Fibroblast of pulmonary artery (primary cell): ENCODE data around the gene PTPRF.

Experiments
- DNase-seq: peaks from one replicate; pipeline ENCODE4 v3.0.0-alpha.2; 2010; ENCODE audit warnings: low read depth
- H3K4me3 ChIP-seq: replicated peaks from 2 replicates; pipeline ENCODE4 v1.5.1; 2011; ENCODE audit warnings: low read depth, mild to moderate bottlenecking, control low read depth, low read length, moderate library complexity
- CTCF ChIP-seq: IDR thresholded peaks from 2 replicates; pipeline ENCODE4 v1.5.1; 2011; ENCODE audit warnings: mild to moderate bottlenecking, control low read depth, low read length, inconsistent platforms; ENCODE audit errors: missing control alignments

The PTPRF gene

GRCh38 chr1:43551396-43551888, 20.8 kb downstream of the PTPRF start:
- no peak for DNase-seq
- no peak overlapping the region for H3K4me3 ChIP-seq
- no peak for TF ChIP-seq CTCF

GRCh38 chr1:43552059-43552742, 21.5 kb downstream of the PTPRF start:
- no peak for DNase-seq
- TF ChIP-seq CTCF, result no peak
- no peak overlapping the region for H3K4me3 ChIP-seq

GRCh38 chr1:43552813-43553212, 22.1 kb downstream of the PTPRF start:
- peak; percentile 52 for DNase-seq
- TF ChIP-seq CTCF, result no peak
- H3K4me3 ChIP-seq, result no peak overlapping the region

GRCh38 chr1:43554444-43554992, 23.8 kb downstream of the PTPRF start:
- DNase-seq, result peak; percentile 60
- H3K4me3 ChIP-seq, result no peak overlapping the region
- peak; percentile 69 for TF ChIP-seq CTCF

- no peak for TF ChIP-seq CTCF
- no peak for DNase-seq
- H3K4me3 ChIP-seq, result no peak overlapping the region
Measured at GRCh38 chr1:43556782-43557181, 26.1 kb downstream of the PTPRF start.

- TF ChIP-seq CTCF, result no peak
- H3K4me3 ChIP-seq, result no peak overlapping the region
- no peak for DNase-seq
Measured at GRCh38 chr1:43557744-43558245, 27.1 kb downstream of the PTPRF start.

GRCh38 chr1:43558346-43558841, 27.7 kb downstream of the PTPRF start:
- peak; percentile 22 for DNase-seq
- no peak overlapping the region for H3K4me3 ChIP-seq
- TF ChIP-seq CTCF, result no peak
